ENCODE data around the gene SEPTIN14. TPM values are rescaled to one million over a fixed set of nuclear protein-coding genes. Genes with fewer than 3 reads are reported as not detected.

SEPTIN14 gene
- total and polyA plus RNA-seq, 2 of the 8 experiments (the other 6 are each of a cell fraction or from before 2014, with no cell fraction given) = not detected

Small RNAs within 50 kb of the gene (small RNA-seq; reads per million reads assigned to genes)
- gene AC092647.1 (ENCODE audit: insufficient read depth) (not detected), gene AC092647.2 (ENCODE audit: insufficient read depth) (not detected), gene RNU6-1126P (ENCODE audit: insufficient read depth) (not detected)

Other genes starting within 250 kb of the SEPTIN14 start
- 2.6 and 3.0 TPM in 2 replicates for gene ZNF713, start 24.7 kb upstream of the SEPTIN14 start, total RNA-seq (2021; fragmentation: NEBNext Ultra II Directional; extraction: Animal tissue kit (Norgen Biotek cat#: 25700))
- gene ZNF713, start 24.7 kb upstream of the SEPTIN14 start, polyA plus RNA-seq (2011; rRNA removed) = 1.3 TPM in 2 replicates
- 27.3 and 30.4 TPM in 2 replicates for gene MRPS17, start 89.1 kb upstream of the SEPTIN14 start, total RNA-seq (2021; fragmentation: NEBNext Ultra II Directional; extraction: Animal tissue kit (Norgen Biotek cat#: 25700))
- 11.5 and 15.8 TPM in 2 replicates for gene MRPS17, start 89.1 kb upstream of the SEPTIN14 start, polyA plus RNA-seq (2011; rRNA removed)
- gene NIPSNAP2, start 101.8 kb upstream of the SEPTIN14 start, total RNA-seq (2021; fragmentation: NEBNext Ultra II Directional; extraction: Animal tissue kit (Norgen Biotek cat#: 25700)) = 38.6 and 45.2 TPM in 2 replicates
- gene NIPSNAP2, start 101.8 kb upstream of the SEPTIN14 start, polyA plus RNA-seq (2011; rRNA removed) = 15.4 and 31.1 TPM in 2 replicates
- 56.3 and 64.8 TPM in 2 replicates for gene PSPH, start 188.7 kb upstream of the SEPTIN14 start, total RNA-seq (2021; fragmentation: NEBNext Ultra II Directional; extraction: Animal tissue kit (Norgen Biotek cat#: 25700))
- gene PSPH, start 188.7 kb upstream of the SEPTIN14 start, polyA plus RNA-seq (2011; rRNA removed) = 31.0 and 39.7 TPM in 2 replicates
- gene CCT6A, start 189.0 kb upstream of the SEPTIN14 start, total RNA-seq (2021; fragmentation: NEBNext Ultra II Directional; extraction: Animal tissue kit (Norgen Biotek cat#: 25700)) = 260 and 272 TPM in 2 replicates
- gene CCT6A, start 189.0 kb upstream of the SEPTIN14 start, polyA plus RNA-seq (2011; rRNA removed) = 124 and 201 TPM in 2 replicates
- gene SUMF2, start 201.5 kb upstream of the SEPTIN14 start, total RNA-seq (2021; fragmentation: NEBNext Ultra II Directional; extraction: Animal tissue kit (Norgen Biotek cat#: 25700)) = 59.2 and 61.9 TPM in 2 replicates
- gene SUMF2, start 201.5 kb upstream of the SEPTIN14 start, polyA plus RNA-seq (2011; rRNA removed) = 39.8 and 55.9 TPM in 2 replicates
- 0.61 TPM in 1 of 2 replicates, not detected in the other for gene PHKG1, start 230.2 kb upstream of the SEPTIN14 start, total RNA-seq (2021; fragmentation: NEBNext Ultra II Directional; extraction: Animal tissue kit (Norgen Biotek cat#: 25700))
- gene PHKG1, start 230.2 kb upstream of the SEPTIN14 start, polyA plus RNA-seq (2011; rRNA removed) = 0.03 and 0.14 TPM in 2 replicates
- 112 and 120 TPM in 2 replicates for gene CHCHD2, start 243.7 kb upstream of the SEPTIN14 start, total RNA-seq (2021; fragmentation: NEBNext Ultra II Directional; extraction: Animal tissue kit (Norgen Biotek cat#: 25700))
- 238 and 300 TPM in 2 replicates for gene CHCHD2, start 243.7 kb upstream of the SEPTIN14 start, polyA plus RNA-seq (2011; rRNA removed)